Forelimb muscle (tissue), 1 donor: Measurements from ENCODE around the gene RBM7. TPM values are rescaled to one million over a fixed set of nuclear protein-coding genes. Genes with fewer than 3 reads are reported as not detected.

Source experiments
- DNase-seq: peaks from one replicate; pipeline ENCODE4 v3.0.0-alpha.2; 2013; ENCODE audit warnings: low read depth
- polyA plus RNA-seq: library from polyadenylated mRNA; unstranded; fragments of 120-200 nt; gene quantifications from one replicate; pipeline ENCODE4 v1.2.1, GENCODE V29; 2013; ENCODE audit not compliant: insufficient read length

RBM7 gene
- polyA plus RNA-seq, 1 donor, result 24.2 TPM

- DNase-seq, result no peak
Measured at GRCh38 chr11:114396916-114397315, 3.5 kb upstream of the RBM7 start.

- no peak for DNase-seq
Measured at GRCh38 chr11:114397349-114397982, 3.0 kb upstream of the RBM7 start.

- no peak for DNase-seq
Measured at GRCh38 chr11:114398303-114398920, 2.1 kb upstream of the RBM7 start.

- no peak for DNase-seq
Measured at GRCh38 chr11:114399490-114400215, 813 bp upstream of the RBM7 start.

GRCh38 chr11:114400915-114401223, 403 bp downstream of the RBM7 start:
- no peak for DNase-seq

- no peak for DNase-seq
Measured at GRCh38 chr11:114401311-114401710, 845 bp downstream of the RBM7 start.

GRCh38 chr11:114412946-114413345, 12.5 kb downstream of the RBM7 start:
- DNase-seq, result no peak

GRCh38 chr11:114413958-114414357, 13.5 kb downstream of the RBM7 start:
- DNase-seq, result no peak

GRCh38 chr11:114416441-114416961, 16.0 kb downstream of the RBM7 start:
- DNase-seq, result no peak

GRCh38 chr11:114426280-114426679, 25.8 kb downstream of the RBM7 start:
- DNase-seq, result no peak

- DNase-seq, result no peak
Measured at GRCh38 chr11:114430290-114430689, 29.8 kb downstream of the RBM7 start.

- no peak for DNase-seq
Measured at GRCh38 chr11:114432893-114433292, 32.4 kb downstream of the RBM7 start.

GRCh38 chr11:114433376-114433775, 32.9 kb downstream of the RBM7 start:
- DNase-seq, result no peak

GRCh38 chr11:114438303-114438702, 37.8 kb downstream of the RBM7 start:
- no peak for DNase-seq

GRCh38 chr11:114439229-114440120, 39.0 kb downstream of the RBM7 start, which contains the start of gene REXO2:
REXO2 (plus strand) TSS chr11:114439467; CDS start chr11:114439529, 62 bp downstream.
- peak; percentile 91 for DNase-seq

GRCh38 chr11:114440121-114440860, 39.8 kb downstream of the RBM7 start:
- peak; percentile 6 for DNase-seq

GRCh38 chr11:114440971-114441763, 40.7 kb downstream of the RBM7 start:
- DNase-seq, result no peak

- no peak for DNase-seq
Measured at GRCh38 chr11:114441921-114442320, 41.5 kb downstream of the RBM7 start.

GRCh38 chr11:114442536-114442935, 42.1 kb downstream of the RBM7 start:
- no peak for DNase-seq

GRCh38 chr11:114447444-114447843, 47.0 kb downstream of the RBM7 start:
- DNase-seq, result no peak
